ENCODE measurements around the gene MS4A6A. TPM values are rescaled to one million over a fixed set of nuclear protein-coding genes. Genes with fewer than 3 reads are reported as not detected.

MS4A6A gene
- total and polyA plus RNA-seq, 9 of the 15 experiments (the other 6 are each of a cell fraction or from before 2014, with no cell fraction given), result 0.57 to 9.5 (median 4.2) TPM

GRCh38 chr11:60130496-60130895, 52.4 kb downstream of the MS4A6A start (continued):
- TF ChIP-seq CEBPB (tag; IDR thresholded peaks at IDR 0.05) (no peak), SNIP1 (IDR thresholded peaks at IDR 0.05; ENCODE audit: low read depth) (no peak), MYC (IDR thresholded peaks at IDR 0.05; ENCODE audit: low read depth, low read length) (0 out of 2 replicates have a peak, but pooled peaks have one; percentile 49), MYC (CRISPR knock-in tag; IDR thresholded peaks at IDR 0.05; ENCODE audit: borderline replicate concordance, low read depth) (no peak), NKRF (IDR thresholded peaks at IDR 0.05; ENCODE audit: borderline replicate concordance) (no peak), ZNF395 (CRISPR knock-in tag; IDR thresholded peaks at IDR 0.05) (no peak), SMARCA5 (IDR thresholded peaks at IDR 0.05) (no peak), MCM3 (IDR thresholded peaks at IDR 0.05) (no peak), CTBP1 (IDR thresholded peaks at IDR 0.05; ENCODE audit: borderline replicate concordance) (peak; percentile 23; the same call in 1 of the 2 replicates), ZZZ3 (IDR thresholded peaks at IDR 0.05) (no peak), PRPF4 (IDR thresholded peaks at IDR 0.05; ENCODE audit: insufficient read depth, low read depth, low read length, poor library complexity, severe bottlenecking) (no peak), ZNF280B (CRISPR knock-in tag; IDR thresholded peaks at IDR 0.05) (no peak), ZNF511 (CRISPR knock-in tag; IDR thresholded peaks at IDR 0.05) (no peak), ESRRA (IDR thresholded peaks at IDR 0.05; ENCODE audit: borderline replicate concordance, low read depth) (no peak; the same call in 1 of the 2 replicates), JUNB (CRISPR knock-in tag; conservative IDR thresholded peaks at IDR 0.05) (no peak), ZNF830 (CRISPR knock-in tag; IDR thresholded peaks at IDR 0.05) (no peak), BRCA1 (IDR thresholded peaks at IDR 0.05) (no peak), BRCA1 (CRISPR knock-in tag; IDR thresholded peaks at IDR 0.05) (no peak), ZBTB9 (CRISPR knock-in tag; IDR thresholded peaks at IDR 0.05) (no peak), FOXK2 (conservative IDR thresholded peaks at IDR 0.05 in 1 of 2, IDR thresholded peaks at IDR 0.05 in 1 of 2; ENCODE audit: low read depth in 2 of 2) (no peak), MYBL2 (IDR thresholded peaks at IDR 0.05; ENCODE audit: low read depth) (no peak), MYBL2 (CRISPR knock-in tag; IDR thresholded peaks at IDR 0.05; ENCODE audit: borderline replicate concordance) (no peak), CAMTA2 (CRISPR knock-in tag; conservative IDR thresholded peaks at IDR 0.05) (no peak), DMBX1 (CRISPR knock-in tag; IDR thresholded peaks at IDR 0.05; ENCODE audit: borderline replicate concordance) (peak; percentile 17; the same call in 1 of the 2 replicates), SMARCA4 (IDR thresholded peaks at IDR 0.05) (no peak)

All from K562 (cell line).